GM12892 (cell line): ENCODE data around the gene JPH3.

ENCODE experiments used
- POLR2A ChIP-seq: IDR thresholded peaks from 2 replicates; pipeline ENCODE4 v1.6.1; 2011; ENCODE audit warnings: low read depth, low read length, control low read depth
- POLR2AphosphoS5 ChIP-seq: IDR thresholded peaks from 2 replicates; pipeline ENCODE4 v1.6.1; 2011; ENCODE audit warnings: low read depth, low read length, control low read depth
- TAF1 ChIP-seq: IDR thresholded peaks from 2 replicates; pipeline ENCODE4 v1.6.1; 2011; ENCODE audit warnings: low read depth, mild to moderate bottlenecking, control low read depth, low read length, borderline replicate concordance

- TF ChIP-seq POLR2AphosphoS5 = no peak
- TF ChIP-seq POLR2A = no peak
- no peak for TF ChIP-seq TAF1
Observed at GRCh38 chr16:87615621-87616041, 13.3 kb downstream of the JPH3 start.
